Measurements from ENCODE around the gene COG3.

The COG3 gene

GRCh38 chr13:45447050-45447661 lies 17.6 kb upstream of the COG3 start:
- no peak for DNase-seq (ENCODE audit: extremely low read depth in 1 of 2, low read depth in 1 of 2)

- no peak for DNase-seq (ENCODE audit: extremely low read depth in 1 of 2, low read depth in 1 of 2)
These were observed 15.7 kb upstream of the COG3 start for GRCh38 chr13:45448965-45449559.

- no peak for DNase-seq (ENCODE audit: extremely low read depth in 1 of 2, low read depth in 1 of 2)
These were observed 13.5 kb upstream of the COG3 start for GRCh38 chr13:45451282-45451681.

- DNase-seq (ENCODE audit: extremely low read depth in 1 of 2, low read depth in 1 of 2) = no peak
These were observed 10.5 kb upstream of the COG3 start for GRCh38 chr13:45454204-45454603.

GRCh38 chr13:45456196-45456972 lies 8.4 kb upstream of the COG3 start:
- DNase-seq (ENCODE audit: extremely low read depth in 1 of 2, low read depth in 1 of 2) = no peak

- DNase-seq (ENCODE audit: extremely low read depth in 1 of 2, low read depth in 1 of 2) = no peak
These were observed 525 bp upstream of the COG3 start for GRCh38 chr13:45464141-45464686.

- DNase-seq (ENCODE audit: extremely low read depth in 1 of 2, low read depth in 1 of 2) = no peak
These were observed 1.6 kb downstream of the COG3 start for GRCh38 chr13:45466359-45466758.

GRCh38 chr13:45468635-45469034 lies 3.9 kb downstream of the COG3 start:
- no peak for DNase-seq (ENCODE audit: extremely low read depth in 1 of 2, low read depth in 1 of 2)

- DNase-seq (ENCODE audit: extremely low read depth in 1 of 2, low read depth in 1 of 2) = no peak
These were observed 7.5 kb downstream of the COG3 start for GRCh38 chr13:45472171-45472705.

GRCh38 chr13:45473627-45474026 lies 8.9 kb downstream of the COG3 start:
- DNase-seq (ENCODE audit: extremely low read depth in 1 of 2, low read depth in 1 of 2) = no peak

GRCh38 chr13:45474584-45475454 lies 10.1 kb downstream of the COG3 start:
- DNase-seq (ENCODE audit: extremely low read depth in 1 of 2, low read depth in 1 of 2) = no peak

- DNase-seq (ENCODE audit: extremely low read depth in 1 of 2, low read depth in 1 of 2) = no peak
These were observed 14.9 kb downstream of the COG3 start for GRCh38 chr13:45479661-45480060.

- DNase-seq (ENCODE audit: extremely low read depth in 1 of 2, low read depth in 1 of 2) = no peak
These were observed 16.9 kb downstream of the COG3 start for GRCh38 chr13:45481688-45482087.

GRCh38 chr13:45482571-45483173 lies 17.9 kb downstream of the COG3 start:
- no peak for DNase-seq (ENCODE audit: extremely low read depth in 1 of 2, low read depth in 1 of 2)

GRCh38 chr13:45487604-45488003 lies 22.9 kb downstream of the COG3 start:
- DNase-seq (ENCODE audit: extremely low read depth in 1 of 2, low read depth in 1 of 2) = no peak

GRCh38 chr13:45490068-45490467 lies 25.3 kb downstream of the COG3 start:
- DNase-seq (ENCODE audit: extremely low read depth in 1 of 2, low read depth in 1 of 2) = no peak

GRCh38 chr13:45492538-45492937 lies 27.8 kb downstream of the COG3 start:
- DNase-seq (ENCODE audit: extremely low read depth in 1 of 2, low read depth in 1 of 2) = no peak

- no peak for DNase-seq (ENCODE audit: extremely low read depth in 1 of 2, low read depth in 1 of 2)
These were observed 32.2 kb downstream of the COG3 start for GRCh38 chr13:45496942-45497341.

- no peak for DNase-seq (ENCODE audit: extremely low read depth in 1 of 2, low read depth in 1 of 2)
These were observed 35.9 kb downstream of the COG3 start for GRCh38 chr13:45500492-45501174.

- DNase-seq (ENCODE audit: extremely low read depth in 1 of 2, low read depth in 1 of 2) = no peak
These were observed 36.4 kb downstream of the COG3 start for GRCh38 chr13:45501175-45501526.
